Ascending aorta (tissue), 2 donors: ENCODE measurements around the gene FCAMR. TPM values are rescaled to one million over a fixed set of nuclear protein-coding genes. Genes with fewer than 3 reads are reported as not detected.

Source experiments
- DNase-seq, 2 donors: peaks; one replicate each; pipeline ENCODE4 v3.0.0-alpha.2; 2019; ENCODE audit warnings: low spot score in 2 of 2
- H3K27ac ChIP-seq, 2 donors: fragments of 200-600 bp; sonication (generic); one replicate each; pipeline ENCODE4 v1.5.1; 2016 to 2017; ENCODE audit warnings: mild to moderate bottlenecking in 1 of 2
- H3K27me3 ChIP-seq: fragments of 200-600 bp; sonication (generic); one replicate; pipeline ENCODE4 v1.5.1; 2017
- H3K36me3 ChIP-seq, 2 donors: fragments of 200-600 bp; sonication (generic); one replicate each; pipeline ENCODE4 v1.5.1; 2016
- H3K4me1 ChIP-seq, 2 donors: fragments of 200-600 bp; sonication (generic); one replicate each; pipeline ENCODE4 v1.5.1; 2016 to 2017; ENCODE audit warnings: mild to moderate bottlenecking in 1 of 2
- H3K4me3 ChIP-seq, 2 donors: fragments of 200-600 bp; sonication (generic); one replicate each; pipeline ENCODE4 v1.5.1; 2016 to 2017; ENCODE audit warnings: mild to moderate bottlenecking in 1 of 2
- H3K9me3 ChIP-seq, 2 donors: fragments of 200-600 bp; sonication (generic); one replicate each; pipeline ENCODE4 v1.5.1; 2016
- intact Hi-C: fragments of 100-400 bp; cut with DNase I; formaldehyde crosslinking; loops from one replicate; pipeline ENCODE4 v1.15.1; 2023
- total RNA-seq: library from RNA; depleted of rRNA; stranded (reverse); fragments of >200 nt; gene quantifications from one replicate; pipeline ENCODE4 v1.1.0, GENCODE V29; 2016
- TF ChIP-seq, protein P1 (sequence below), 3 experiments: fragments of 200-600 bp in 2 of 3; fragments of 450-650 bp in 1 of 3; sonication (generic) in 2 of 3; IDR thresholded peaks; one replicate each; pipeline ENCODE4 v1.5.1; 2016 to 2019; ENCODE audit warnings: antibody characterized with exemption in 3 of 3, mild to moderate bottlenecking in 1 of 3, moderate library complexity in 1 of 3

Gene FCAMR
- total RNA-seq, 1 donor from 2014 or later = not detected

DNA sequence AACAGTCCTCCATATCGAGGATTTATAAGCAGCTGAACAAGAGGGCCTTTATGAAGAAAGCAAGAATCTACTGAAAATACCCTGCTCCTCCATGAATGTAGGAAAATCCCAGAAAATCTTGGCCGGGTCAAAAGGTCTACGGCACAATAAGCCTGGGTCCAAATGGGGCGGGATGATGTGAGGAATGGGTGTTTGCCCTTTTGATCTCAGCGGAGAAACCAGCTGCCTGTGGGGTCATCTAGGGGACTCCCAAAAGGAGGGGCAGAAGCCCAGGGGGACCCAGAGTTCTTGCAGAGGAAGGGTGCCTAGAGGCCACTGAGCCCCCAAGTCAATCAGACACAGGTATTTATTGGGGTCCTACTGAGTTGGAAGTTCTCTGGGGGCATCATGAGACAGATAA is 12.6 kb downstream of the FCAMR start:
- no peak overlapping the region for H3K4me3 ChIP-seq
- H3K9me3 ChIP-seq = no peaks in the 10 kb centered on the region
- no peaks in the 10 kb centered on the region for H3K4me1 ChIP-seq
- no peak for DNase-seq
- intact Hi-C loops = no loop called here
- no peaks in the 10 kb centered on the region for H3K27me3 ChIP-seq
- no peak overlapping the region for H3K27ac ChIP-seq
- TF ChIP-seq, protein P1, sequence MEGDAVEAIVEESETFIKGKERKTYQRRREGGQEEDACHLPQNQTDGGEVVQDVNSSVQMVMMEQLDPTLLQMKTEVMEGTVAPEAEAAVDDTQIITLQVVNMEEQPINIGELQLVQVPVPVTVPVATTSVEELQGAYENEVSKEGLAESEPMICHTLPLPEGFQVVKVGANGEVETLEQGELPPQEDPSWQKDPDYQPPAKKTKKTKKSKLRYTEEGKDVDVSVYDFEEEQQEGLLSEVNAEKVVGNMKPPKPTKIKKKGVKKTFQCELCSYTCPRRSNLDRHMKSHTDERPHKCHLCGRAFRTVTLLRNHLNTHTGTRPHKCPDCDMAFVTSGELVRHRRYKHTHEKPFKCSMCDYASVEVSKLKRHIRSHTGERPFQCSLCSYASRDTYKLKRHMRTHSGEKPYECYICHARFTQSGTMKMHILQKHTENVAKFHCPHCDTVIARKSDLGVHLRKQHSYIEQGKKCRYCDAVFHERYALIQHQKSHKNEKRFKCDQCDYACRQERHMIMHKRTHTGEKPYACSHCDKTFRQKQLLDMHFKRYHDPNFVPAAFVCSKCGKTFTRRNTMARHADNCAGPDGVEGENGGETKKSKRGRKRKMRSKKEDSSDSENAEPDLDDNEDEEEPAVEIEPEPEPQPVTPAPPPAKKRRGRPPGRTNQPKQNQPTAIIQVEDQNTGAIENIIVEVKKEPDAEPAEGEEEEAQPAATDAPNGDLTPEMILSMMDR (IDR thresholded peaks at IDR 0.05) = no peak
- H3K36me3 ChIP-seq = no peaks in the 10 kb centered on the region

DNA sequence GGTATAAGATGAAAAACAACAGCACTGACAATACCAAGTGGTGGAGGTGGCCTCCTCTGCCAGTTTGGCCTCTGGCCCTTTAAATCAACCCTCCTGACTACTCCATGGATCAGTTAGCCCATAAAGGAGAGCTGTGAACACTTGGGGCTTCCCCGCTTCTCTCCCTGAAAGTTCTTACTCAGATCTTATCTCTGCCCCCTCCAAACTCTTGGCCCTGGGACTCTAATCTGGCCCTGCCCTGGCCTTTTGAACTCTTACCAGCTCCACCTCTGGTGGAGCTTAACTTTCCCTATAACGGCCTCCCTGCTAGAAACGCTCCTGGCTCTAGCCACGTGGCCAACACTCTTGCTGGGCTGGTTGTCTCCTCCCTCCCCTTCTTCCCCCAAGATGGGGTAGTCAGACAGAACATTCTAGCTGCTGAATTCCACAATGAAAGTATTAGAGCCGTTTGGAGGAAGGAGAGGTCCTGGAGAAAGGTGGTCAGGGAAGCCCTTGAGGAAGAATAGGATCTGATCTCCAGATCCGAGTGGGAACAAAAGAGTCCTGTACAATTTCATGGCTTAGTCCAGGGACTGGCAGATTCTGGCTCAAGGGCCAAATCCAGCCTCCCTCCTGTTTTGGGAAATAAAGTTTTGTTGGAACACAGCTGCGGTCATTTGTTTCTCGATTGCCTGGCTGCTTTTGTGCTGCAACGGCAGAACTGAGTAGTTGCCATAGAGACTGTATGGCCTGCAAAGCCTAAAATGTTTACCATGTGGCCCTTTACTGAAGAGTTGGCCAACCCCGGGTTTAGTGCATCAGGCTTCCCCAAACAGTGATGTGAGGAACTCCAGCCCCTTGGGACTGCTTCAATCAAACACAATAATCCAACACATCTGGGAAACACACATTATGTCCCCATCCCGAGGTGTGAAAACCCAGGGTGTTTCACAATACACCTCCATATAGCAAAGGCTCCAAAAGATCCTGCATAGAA is 14.5 kb downstream of the FCAMR start:
- intact Hi-C loops = no loop called here
- no peak overlapping the region for H3K27ac ChIP-seq
- DNase-seq = no peak
- H3K36me3 ChIP-seq = no peaks in the 10 kb centered on the region
- TF ChIP-seq, protein P1 (IDR thresholded peaks at IDR 0.05) = no peak
- no peaks in the 10 kb centered on the region for H3K27me3 ChIP-seq
- H3K4me1 ChIP-seq = no peaks in the 10 kb centered on the region
- H3K4me3 ChIP-seq = no peak overlapping the region
- H3K9me3 ChIP-seq = no peaks in the 10 kb centered on the region

DNA sequence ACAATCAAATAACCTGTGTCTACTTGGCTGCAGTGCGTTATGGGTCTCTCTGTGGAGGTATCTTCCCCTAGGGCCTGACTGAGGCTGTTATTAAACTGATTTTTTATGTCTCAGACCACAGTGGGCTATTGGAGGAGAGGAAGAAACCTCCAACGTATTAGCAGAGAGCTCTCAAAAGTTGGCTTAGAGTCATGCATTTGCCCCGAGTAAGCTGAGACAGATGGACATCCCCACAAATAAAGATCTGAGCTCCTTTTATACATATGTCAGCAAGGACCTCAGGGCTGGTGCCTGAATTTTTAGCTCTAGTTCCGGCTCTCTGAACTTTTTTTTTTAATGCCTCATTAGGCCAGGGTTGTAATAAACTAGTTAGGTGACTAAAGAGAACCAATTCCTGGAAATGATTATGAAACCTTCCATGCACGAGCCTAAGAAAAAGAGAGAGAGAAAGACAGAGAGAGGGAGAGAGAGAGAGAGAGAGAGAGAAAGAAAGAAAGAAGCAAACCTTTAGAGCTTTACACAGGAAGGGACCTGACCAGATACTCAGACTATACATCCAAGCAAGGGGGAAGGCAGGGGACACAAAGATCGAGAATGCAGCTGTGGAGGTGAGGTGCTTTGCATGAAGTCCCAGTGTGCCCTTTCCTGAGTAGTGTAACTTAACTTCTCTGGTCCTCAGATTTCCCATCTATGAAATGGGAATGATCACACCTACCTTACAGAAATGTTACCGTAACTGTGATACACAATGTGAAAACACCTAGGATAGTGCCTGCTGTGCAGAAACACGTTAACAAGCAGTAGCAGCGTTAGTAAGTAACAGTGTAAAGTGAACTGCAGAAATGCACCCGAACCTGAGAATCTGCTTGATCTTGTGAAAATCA is 15.6 kb downstream of the FCAMR start:
- Histone ChIP-seq H3K9me3 (no peaks in the 10 kb centered on the region), H3K4me1 (no peaks in the 10 kb centered on the region), H3K4me3 (no peak overlapping the region), H3K27me3 (no peaks in the 10 kb centered on the region), H3K36me3 (no peaks in the 10 kb centered on the region), H3K27ac (no peak overlapping the region)
- TF ChIP-seq, protein P1 (IDR thresholded peaks at IDR 0.05) = no peak
- DNase-seq = no peak
- intact Hi-C loops = no loop called here

DNA sequence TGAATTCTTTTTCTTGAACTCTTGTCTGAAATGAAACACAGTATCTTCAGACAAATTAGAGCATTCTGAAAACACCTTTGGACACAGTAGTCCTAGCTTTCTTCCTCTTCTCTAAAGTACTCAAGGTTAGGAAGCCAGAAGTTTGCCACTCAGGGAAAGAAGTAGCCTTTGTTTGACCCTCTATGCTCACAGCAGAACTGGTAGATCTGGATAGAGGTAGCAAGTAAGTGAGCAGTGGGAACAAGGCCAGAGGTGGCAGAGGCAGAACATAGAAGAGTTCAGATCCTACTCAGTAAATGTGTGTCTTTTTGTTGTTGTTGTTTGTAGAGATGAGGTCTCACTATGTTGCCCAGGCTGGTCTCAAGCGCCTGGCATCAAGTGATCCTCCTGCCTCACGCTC is 16.6 kb downstream of the FCAMR start:
- TF ChIP-seq, protein P1 (IDR thresholded peaks at IDR 0.05) = no peak
- Histone ChIP-seq H3K27me3 (no peaks in the 10 kb centered on the region), H3K36me3 (no peaks in the 10 kb centered on the region), H3K4me3 (no peak overlapping the region), H3K4me1 (no peaks in the 10 kb centered on the region), H3K27ac (no peak overlapping the region), H3K9me3 (no peaks in the 10 kb centered on the region)
- DNase-seq = no peak
- intact Hi-C loops = no loop called here

DNA sequence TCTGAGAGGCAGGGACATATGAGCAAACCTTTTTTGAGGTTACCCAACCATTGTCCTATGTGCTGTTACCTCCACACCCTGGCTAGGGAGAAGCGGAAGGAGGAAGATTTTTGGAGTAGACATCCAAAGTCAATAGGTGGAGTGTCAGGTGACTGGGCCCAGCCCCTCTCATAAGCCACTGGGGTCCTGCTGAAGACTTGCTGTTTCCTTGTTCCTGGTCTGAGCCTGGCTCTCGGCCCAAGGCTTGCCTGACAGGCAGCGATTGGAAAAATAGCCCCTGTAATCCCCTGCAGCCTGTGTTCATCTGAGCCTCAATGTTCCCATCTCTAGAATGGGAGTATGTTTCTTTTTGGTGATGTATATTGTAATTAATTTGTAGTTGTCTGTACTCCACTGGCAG is 17.1 kb downstream of the FCAMR start:
- no peaks in the 10 kb centered on the region for H3K9me3 ChIP-seq
- no peaks in the 10 kb centered on the region for H3K27me3 ChIP-seq
- TF ChIP-seq, protein P1 (IDR thresholded peaks at IDR 0.05) = no peak
- no peak overlapping the region for H3K4me3 ChIP-seq
- no peaks in the 10 kb centered on the region for H3K36me3 ChIP-seq
- intact Hi-C loops = no loop called here
- H3K4me1 ChIP-seq = no peaks in the 10 kb centered on the region
- DNase-seq = no peak
- no peak overlapping the region for H3K27ac ChIP-seq
